Glutamatergic neuron (in vitro differentiated cells): ENCODE data around the gene APBB2. TPM values are rescaled to one million over a fixed set of nuclear protein-coding genes. Genes with fewer than 3 reads are reported as not detected.

ENCODE experiments used
- DNase-seq: peaks from one replicate; pipeline ENCODE4 v3.0.0; 2022
- H3K27ac Mint-ChIP-seq: one replicate; pipeline ENCODE4 v1.8.0; 2020; ENCODE audit warnings: mild to moderate bottlenecking, mixed read lengths, inconsistent platforms; ENCODE audit not compliant: unreplicated experiment
- H3K27me3 Mint-ChIP-seq: one replicate; pipeline ENCODE4 v1.8.0; 2020; ENCODE audit warnings: mild to moderate bottlenecking, moderate library complexity, mixed read lengths, inconsistent platforms; ENCODE audit not compliant: unreplicated experiment
- H3K36me3 Mint-ChIP-seq: one replicate; pipeline ENCODE4 v1.8.0; 2020; ENCODE audit warnings: mild to moderate bottlenecking, mixed read lengths, inconsistent platforms; ENCODE audit not compliant: unreplicated experiment
- H3K4me1 Mint-ChIP-seq: one replicate; pipeline ENCODE4 v1.8.0; 2020; ENCODE audit warnings: mild to moderate bottlenecking, low read depth, mixed read lengths, inconsistent platforms; ENCODE audit not compliant: unreplicated experiment
- H3K4me3 Mint-ChIP-seq: one replicate; pipeline ENCODE4 v1.8.0; 2020; ENCODE audit warnings: mild to moderate bottlenecking, mixed read lengths, inconsistent platforms; ENCODE audit not compliant: unreplicated experiment
- H3K9me3 Mint-ChIP-seq: one replicate; pipeline ENCODE4 v1.8.0; 2020; ENCODE audit warnings: mild to moderate bottlenecking, moderate library complexity, mixed read lengths, inconsistent platforms; ENCODE audit not compliant: unreplicated experiment
- total RNA-seq: library from RNA; stranded (reverse); fragmentation: NEBNext Ultra II Directional; extraction: Animal tissue kit (Norgen Biotek cat#: 25700); gene quantifications from one replicate; pipeline ENCODE4 v1.2.1, GENCODE V29; 2021; ENCODE audit not compliant: unreplicated experiment
- TF ChIP-seq, protein P1 (sequence below): fragments of 200-600 bp; sonication (generic); IDR thresholded peaks from one replicate; pipeline ENCODE4 v1.5.0; 2021; ENCODE audit not compliant: partially characterized antibody, unreplicated experiment

Gene APBB2
- total RNA-seq, 1 donor from 2014 or later = 117 TPM

GRCh38 chr4:41012911-41013310 is 201.4 kb downstream of the APBB2 start:
- DNase-seq = no peak
- TF ChIP-seq, protein P1, sequence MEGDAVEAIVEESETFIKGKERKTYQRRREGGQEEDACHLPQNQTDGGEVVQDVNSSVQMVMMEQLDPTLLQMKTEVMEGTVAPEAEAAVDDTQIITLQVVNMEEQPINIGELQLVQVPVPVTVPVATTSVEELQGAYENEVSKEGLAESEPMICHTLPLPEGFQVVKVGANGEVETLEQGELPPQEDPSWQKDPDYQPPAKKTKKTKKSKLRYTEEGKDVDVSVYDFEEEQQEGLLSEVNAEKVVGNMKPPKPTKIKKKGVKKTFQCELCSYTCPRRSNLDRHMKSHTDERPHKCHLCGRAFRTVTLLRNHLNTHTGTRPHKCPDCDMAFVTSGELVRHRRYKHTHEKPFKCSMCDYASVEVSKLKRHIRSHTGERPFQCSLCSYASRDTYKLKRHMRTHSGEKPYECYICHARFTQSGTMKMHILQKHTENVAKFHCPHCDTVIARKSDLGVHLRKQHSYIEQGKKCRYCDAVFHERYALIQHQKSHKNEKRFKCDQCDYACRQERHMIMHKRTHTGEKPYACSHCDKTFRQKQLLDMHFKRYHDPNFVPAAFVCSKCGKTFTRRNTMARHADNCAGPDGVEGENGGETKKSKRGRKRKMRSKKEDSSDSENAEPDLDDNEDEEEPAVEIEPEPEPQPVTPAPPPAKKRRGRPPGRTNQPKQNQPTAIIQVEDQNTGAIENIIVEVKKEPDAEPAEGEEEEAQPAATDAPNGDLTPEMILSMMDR = no peak
- Mint-ChIP-seq H3K27me3 (peaks cover 1% of the 10 kb centered on the region), H3K4me1 (peaks cover 15% of the 10 kb centered on the region), H3K9me3 (peaks cover 4% of the 10 kb centered on the region), H3K4me3 (no peak overlapping the region), H3K36me3 (no peaks in the 10 kb centered on the region), H3K27ac (no peak overlapping the region)

DNA sequence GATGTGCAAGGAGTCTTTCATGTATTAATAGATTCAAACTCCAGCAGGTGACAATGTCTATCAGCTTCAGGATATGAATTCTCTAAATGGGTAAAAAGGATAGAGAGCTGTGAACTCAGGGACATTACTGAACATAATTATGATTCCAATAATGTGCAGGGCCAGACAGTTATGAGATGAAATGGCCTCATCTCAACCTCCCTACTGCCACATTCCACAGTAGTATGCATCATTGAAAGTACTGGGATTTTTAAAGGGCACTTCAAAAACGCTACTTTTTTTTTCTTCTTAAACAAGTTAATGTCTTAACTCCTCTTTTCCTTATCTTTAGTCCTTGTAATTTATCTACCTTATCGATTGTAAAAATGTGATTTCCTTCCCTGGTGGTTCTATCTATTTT is 202.0 kb downstream of the APBB2 start:
- no peaks in the 10 kb centered on the region for H3K27me3 Mint-ChIP-seq
- no peak overlapping the region for H3K27ac Mint-ChIP-seq
- peaks cover 15% of the 10 kb centered on the region for H3K4me1 Mint-ChIP-seq
- no peak for DNase-seq
- H3K9me3 Mint-ChIP-seq = peaks cover 4% of the 10 kb centered on the region
- TF ChIP-seq, protein P1 = no peak
- no peaks in the 10 kb centered on the region for H3K36me3 Mint-ChIP-seq
- H3K4me3 Mint-ChIP-seq = no peak overlapping the region

GRCh38 chr4:41009411-41009810 is 204.9 kb downstream of the APBB2 start:
- TF ChIP-seq, protein P1 = no peak
- peaks cover 7% of the 10 kb centered on the region for H3K4me1 Mint-ChIP-seq
- H3K36me3 Mint-ChIP-seq = no peaks in the 10 kb centered on the region
- peaks cover 5% of the 10 kb centered on the region for H3K9me3 Mint-ChIP-seq
- DNase-seq = no peak
- no peak overlapping the region for H3K4me3 Mint-ChIP-seq
- H3K27me3 Mint-ChIP-seq = no peaks in the 10 kb centered on the region
- H3K27ac Mint-ChIP-seq = no peak overlapping the region

DNA sequence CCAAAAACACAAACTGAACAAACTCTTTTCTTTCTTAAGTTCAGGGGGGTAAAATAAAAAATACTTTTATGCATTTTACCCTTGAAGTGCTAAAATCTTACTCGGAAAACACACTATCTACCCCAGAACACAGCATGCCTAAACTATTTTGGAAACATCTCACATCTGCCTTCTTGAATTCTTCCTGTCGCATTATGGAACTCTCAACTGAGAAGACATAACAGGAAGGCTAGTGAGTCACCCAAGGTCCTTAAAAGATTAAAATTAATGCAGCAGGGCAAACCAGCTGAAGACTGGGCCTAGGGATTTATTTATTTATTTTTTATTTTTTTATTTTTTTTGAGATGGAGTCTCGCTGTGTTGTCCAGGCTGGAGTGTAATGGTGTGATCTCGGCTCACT is 208.2 kb downstream of the APBB2 start:
- Mint-ChIP-seq H3K27ac (no peak overlapping the region), H3K27me3 (no peaks in the 10 kb centered on the region)

GRCh38 chr4:41002309-41002708 is 212.0 kb downstream of the APBB2 start:
- Mint-ChIP-seq H3K9me3 (peaks cover 2% of the 10 kb centered on the region), H3K27ac (no peak overlapping the region)
- no peak for DNase-seq

More for the DNA sequence above, 208.2 kb downstream of the APBB2 start:
- TF ChIP-seq, protein P1 = no peak
- H3K4me3 Mint-ChIP-seq = no peak overlapping the region
- no peaks in the 10 kb centered on the region for H3K36me3 Mint-ChIP-seq
- no peaks in the 10 kb centered on the region for H3K4me1 Mint-ChIP-seq
- DNase-seq = no peak
- peaks cover 4% of the 10 kb centered on the region for H3K9me3 Mint-ChIP-seq

More at GRCh38 chr4:41002309-41002708, 212.0 kb downstream of the APBB2 start:
- no peaks in the 10 kb centered on the region for H3K4me1 Mint-ChIP-seq
- H3K4me3 Mint-ChIP-seq = no peak overlapping the region
- H3K36me3 Mint-ChIP-seq = no peaks in the 10 kb centered on the region
- H3K27me3 Mint-ChIP-seq = no peaks in the 10 kb centered on the region
- TF ChIP-seq, protein P1 = no peak
